ENCODE results near the gene ATP10D.
"Not testable (repeated sequence)": the region's sequence is repeated elsewhere in the genome, so short reads cannot be mapped to it uniquely, and the experiment has no call there.

The ATP10D gene

DNA sequence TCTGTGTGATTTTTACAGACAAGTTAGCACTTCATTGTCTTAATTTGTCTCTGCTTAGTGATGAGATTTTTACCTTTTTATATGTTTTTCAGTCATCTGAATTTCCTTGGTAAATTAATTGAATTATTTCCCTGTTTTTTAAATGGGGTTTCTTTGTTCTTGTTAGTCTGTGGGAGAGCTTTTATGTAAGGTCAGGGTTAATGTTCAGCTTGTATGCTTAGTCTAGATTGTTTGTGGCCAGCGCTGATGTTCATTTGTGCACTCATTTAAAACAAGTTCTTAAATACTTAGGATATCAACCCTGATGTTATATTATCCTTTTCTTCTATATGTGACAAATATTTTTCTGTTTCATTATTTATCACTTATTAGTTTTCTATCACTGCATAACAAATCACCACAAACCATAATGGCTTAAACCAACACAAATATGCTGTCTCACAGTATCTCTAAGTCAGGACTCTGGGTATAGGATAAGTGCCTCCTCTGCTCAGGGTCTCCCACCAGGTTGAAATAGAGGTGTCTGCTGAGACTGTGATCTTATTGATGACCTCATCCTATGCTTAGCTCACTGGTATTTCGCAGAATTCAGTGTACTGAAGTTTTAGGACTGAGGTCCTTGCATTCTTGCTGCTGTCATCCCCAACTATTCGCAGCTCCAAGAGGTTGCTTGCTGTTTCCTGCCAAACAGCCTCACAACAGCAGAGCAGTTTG lies 53.2 kb downstream of the ATP10D start:
- DNase-seq: no peak

DNA sequence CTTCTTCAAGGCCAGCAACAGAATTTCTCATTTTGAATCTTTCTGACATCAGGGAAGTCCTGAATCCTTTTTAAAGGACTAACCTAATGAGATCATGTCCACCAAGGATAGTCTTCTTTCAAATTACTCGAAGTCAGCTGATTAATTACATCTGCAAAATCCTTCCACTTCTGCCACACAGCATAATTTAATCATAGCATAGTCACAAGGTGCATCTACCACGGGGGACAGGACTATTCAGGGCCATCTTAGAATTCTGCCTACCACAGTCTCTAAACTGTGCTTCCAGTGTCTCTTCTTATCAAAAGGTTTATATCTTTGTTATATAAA lies 53.7 kb downstream of the ATP10D start:
- DNase-seq: no peak

DNA sequence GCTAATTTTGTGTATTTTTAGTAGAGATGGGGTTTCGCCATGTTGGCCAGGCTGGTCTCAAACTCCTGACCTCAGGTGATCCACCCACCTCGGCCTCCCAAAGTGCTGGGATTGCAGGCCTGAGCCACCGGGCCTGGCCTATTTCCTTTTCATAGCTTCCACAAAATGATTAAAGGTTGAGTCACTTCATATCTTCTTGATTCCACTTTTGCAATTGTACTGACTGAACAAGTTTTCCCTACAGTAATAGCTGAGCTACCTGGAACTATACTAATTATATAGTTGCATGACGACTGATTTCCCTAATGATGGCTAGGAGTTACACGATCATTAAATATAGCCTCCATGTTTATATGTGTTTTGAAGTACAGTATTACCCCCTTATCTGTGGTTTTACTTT lies 57.6 kb downstream of the ATP10D start:
- not testable (repeated sequence) for DNase-seq

DNA sequence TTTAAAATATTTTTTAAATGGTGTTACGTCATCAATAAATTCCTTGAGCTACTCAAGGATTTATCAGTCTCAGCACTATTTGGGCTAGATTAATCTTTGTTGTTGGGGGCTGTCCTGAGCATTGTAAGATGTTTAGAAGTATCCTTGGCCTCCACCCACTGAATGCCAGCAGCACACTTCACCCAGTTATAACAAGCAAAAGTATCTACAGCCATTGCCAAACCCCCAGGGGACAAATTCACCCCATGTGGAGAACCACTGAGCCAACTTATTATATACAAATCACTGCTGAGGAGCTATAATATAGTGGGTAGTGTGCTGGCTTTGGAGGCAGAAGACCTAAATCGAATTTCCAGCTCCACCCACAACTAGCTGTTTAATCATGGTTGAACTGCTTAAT lies 58.3 kb downstream of the ATP10D start:
- DNase-seq: no peak

DNA sequence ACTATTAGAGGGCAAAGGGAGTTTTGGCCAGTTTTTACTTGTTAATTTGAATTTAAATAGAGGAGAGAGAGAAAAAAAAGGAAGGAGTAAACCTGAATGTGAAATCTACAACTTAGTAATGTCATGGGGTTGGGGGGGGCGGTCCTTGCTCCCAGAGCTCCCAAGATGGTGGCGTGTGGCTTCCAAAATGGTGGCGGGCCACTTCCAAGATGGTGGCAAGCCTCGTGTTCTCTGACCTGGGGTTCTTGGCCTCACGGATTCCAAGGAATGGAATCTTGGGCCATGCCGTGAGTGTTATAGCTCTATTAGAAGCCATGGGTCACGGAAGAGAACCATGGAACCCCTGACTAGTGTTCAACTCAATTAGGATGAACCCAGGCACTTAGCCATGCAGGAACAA lies 65.3 kb downstream of the ATP10D start:
- not testable (repeated sequence) for DNase-seq

DNA sequence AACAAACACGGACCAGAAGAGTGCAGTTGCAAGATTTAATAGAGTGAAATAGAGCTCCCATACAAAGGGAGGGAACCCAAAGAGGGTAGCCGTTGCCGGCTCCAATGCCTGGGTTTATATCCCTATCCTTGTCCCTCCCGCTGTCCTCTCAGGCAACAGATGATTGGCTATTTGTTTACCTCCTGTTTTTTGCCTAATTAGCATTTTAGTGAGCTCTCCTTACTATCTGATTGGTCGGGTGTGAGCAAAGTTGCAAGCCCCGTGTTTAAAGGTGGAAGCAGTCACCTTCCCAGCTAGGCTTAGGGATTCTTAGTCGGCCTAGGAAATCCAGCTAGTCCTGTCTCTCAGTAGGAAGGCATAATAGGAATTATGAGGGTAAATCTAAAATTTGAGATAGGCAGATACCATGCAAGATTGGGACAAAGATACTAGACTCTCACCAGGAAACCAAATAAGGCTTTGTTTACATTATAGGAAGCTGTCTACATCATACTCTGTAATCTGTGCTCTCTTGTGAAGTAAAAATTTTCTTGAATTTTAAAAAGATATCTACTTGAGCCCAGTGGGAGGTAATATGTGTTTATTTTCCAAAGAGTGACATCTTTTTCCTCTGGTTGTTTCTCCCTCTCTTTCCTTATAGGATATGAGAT lies 65.9 kb downstream of the ATP10D start:
- DNase-seq: no peak

DNA sequence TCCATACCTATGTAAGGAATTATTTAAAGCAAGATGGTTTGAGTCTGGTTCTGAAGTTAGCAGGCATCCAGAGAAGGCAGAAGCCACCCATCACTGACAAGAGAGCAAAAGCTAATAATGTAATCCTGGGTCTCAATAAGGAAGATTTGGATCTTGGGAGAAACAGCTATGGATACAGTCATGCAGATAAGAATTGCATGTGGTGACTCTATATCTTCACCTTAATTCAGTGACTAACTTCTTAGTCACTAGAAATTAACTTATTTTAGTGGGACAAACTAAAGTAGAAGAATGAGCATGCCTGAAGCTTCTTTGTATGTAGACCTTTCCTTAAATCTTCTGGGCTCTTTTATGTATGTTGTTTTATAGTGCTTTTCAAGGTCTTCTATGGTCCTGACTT lies 66.6 kb downstream of the ATP10D start:
- DNase-seq: no peak

DNA sequence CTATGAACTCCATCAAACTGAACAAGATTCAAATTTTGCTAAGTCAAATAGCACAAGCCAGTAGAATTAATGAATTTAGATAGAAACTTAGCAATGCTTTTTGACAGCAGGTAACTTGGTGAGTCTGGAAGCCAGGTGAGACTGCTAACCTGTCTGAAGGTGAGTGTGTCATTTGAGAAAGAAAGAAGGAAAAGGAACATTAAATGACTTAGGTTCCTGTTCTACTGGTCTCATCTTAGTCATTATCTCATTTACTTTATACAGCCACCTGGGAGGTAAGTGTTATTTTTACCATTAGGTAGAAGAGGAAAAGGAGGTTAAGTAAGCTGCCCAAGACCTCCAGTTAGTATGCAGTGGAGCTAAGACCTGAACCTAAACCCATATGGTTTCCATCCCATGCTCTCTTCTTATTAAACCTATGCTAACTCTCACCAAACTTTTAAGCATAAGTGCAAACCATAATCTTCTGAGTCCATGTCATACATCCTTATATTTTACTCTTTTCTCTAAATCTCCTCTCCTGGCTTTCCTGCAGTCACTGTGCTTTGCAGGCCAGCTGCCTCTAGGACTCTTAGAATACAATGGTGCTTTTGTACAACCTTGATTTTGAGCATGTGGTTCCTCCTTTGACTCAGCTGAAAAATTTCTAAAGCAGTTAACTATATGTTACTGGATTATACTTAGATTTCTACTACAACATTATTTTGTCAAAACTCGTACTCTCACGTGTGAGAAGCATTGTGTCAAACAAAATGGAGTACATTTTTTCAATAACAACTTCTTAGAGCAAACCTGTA lies 68.5 kb downstream of the ATP10D start:
- DNase-seq: no peak

DNA sequence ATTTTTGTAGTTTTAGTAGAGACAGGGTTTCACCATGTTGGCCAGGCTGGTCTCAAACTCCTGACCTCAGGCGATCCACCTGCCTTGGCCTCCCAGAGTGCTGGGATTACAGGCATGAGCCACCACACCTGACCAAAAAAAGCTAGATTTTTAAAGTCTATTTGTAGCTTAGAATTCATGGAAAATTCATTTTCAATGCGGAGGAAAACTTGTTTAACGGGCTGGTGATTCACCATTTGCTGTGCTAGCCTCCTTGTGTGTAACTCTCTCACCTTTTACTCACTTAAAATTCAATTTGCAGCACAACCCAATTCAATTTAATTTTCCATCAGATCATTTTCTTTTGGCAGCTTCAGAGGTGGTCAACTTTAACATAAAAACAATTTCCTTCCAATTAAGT lies 70.8 kb downstream of the ATP10D start:
- DNase-seq: not testable (repeated sequence)

DNA sequence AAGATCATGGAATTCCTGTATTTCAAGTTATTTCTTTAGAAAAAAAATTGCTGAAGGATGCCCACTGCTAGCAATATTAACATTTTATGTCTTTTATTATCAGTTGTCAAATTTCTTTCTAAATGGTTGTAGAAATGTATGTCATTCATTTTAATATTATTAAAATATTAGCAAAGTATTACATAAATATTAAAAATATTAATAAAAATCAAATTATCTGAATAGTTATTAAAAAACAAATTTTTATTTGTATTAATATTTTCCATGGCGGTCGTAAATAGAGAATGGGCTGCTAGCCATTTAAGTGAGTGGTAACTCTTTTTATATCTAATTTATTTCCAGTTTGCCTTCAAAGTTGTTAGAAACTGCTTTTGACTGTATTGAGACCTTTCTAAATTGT lies 72.2 kb downstream of the ATP10D start:
- DNase-seq: no peak

DNA sequence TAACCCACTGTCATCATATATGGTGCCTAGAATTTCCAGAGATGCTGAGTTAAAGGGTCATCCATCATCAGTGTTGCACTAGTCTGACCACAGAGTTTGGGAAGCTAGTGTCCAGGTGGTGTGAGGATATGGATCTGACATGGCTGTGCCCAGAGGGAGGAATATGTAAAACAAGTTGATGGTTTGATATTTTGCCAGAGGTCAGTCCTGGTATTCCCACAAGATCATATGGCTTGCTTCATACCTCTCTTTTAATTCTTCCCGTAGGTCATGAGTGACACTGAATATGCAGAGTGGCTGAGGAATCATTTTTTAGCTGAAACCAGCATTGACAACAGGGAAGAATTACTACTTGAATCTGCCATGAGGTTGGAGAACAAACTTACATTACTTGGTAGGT lies 75.6 kb downstream of the ATP10D start:
- DNase-seq: no peak

DNA sequence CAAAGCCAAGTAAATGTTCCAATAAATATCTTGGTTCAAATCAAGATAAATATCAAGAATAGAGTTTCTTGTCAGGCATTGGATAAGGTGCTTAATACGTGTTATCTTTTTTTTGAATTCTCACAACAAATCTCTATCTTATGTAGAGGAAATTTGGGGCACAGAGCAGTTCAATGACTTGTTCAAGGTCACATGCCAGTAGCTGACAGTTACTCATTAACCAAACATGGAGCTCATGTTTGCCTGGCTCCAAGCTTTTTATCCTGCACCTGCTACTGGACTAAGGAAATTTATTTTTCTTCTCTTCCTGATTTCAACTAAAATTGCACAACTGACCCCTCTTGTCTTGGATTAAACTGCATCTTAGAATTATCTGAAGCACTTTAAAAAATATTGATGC lies 76.3 kb downstream of the ATP10D start:
- DNase-seq: no peak

DNA sequence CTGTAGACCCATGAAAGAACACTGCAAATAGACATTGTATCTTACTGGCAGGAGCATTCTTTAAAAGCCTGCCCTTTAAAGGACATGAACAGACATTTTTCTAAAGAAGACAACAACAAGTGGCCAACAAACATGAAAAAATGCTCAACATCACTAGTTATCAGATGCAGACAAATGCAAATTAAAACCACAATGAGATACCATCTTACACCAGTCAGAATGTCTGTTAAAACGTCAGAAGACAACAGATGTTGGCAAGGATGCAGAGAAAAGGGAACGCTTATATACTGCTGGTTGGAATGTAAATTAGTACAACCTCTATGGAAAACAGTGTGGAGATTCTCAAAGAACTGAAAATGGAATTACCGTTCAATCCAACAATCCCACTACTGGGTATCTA lies 77.2 kb downstream of the ATP10D start:
- DNase-seq: no peak

DNA sequence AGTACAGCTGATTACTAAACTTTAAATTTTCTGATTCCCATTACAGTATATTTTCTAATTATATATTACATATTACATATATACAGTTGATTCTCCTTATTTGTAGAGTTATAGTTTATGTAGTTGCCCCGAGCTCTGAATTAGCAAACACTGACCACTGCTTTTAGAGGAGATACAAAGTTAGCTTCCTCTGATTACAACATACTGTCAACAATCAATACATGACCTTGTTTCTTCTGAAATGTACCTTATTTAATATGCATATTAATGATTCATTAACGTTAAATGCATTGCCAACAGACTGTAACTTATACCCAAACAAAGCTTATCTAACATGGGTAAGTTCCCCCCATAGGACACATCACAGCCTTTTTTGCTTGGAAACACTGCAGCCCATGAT lies 81.5 kb downstream of the ATP10D start:
- no peak for DNase-seq

DNA sequence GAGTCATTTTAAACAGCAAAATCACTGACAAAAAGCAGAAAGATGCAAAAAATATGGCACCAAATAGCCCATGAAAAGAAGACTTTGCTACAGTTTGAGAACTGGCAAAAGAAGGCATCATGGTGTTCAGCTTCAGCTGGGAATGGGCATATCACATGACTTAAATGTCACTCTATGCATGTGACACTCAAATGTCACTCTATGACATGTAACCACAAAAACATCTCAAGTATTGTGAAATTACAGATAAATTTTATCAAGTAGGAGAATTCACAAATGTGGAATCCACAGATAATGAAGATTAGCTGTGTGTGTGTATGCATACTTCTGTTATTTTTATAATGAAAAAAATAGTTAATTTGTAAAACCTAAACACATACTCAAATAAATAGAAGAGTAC lies 81.9 kb downstream of the ATP10D start:
- DNase-seq: no peak

DNA sequence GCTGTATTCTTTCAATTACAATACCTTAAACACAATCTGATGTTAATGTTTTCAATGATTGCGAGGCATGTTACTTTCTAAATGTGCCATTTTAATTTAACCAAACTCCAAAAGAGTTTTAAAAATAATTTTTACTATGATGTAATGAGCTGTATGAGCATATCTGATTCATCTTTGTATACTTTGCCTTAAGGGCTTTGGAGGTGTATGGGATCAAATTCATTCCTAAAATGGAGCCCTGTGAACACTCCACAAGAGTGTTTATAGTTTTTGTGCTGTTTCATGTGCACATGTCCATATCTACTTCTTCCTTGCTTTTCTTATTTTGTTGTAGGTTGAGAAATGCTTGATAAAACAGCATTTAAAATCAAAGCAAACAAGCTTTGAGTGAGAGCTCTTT lies 82.4 kb downstream of the ATP10D start:
- no peak for DNase-seq

DNA sequence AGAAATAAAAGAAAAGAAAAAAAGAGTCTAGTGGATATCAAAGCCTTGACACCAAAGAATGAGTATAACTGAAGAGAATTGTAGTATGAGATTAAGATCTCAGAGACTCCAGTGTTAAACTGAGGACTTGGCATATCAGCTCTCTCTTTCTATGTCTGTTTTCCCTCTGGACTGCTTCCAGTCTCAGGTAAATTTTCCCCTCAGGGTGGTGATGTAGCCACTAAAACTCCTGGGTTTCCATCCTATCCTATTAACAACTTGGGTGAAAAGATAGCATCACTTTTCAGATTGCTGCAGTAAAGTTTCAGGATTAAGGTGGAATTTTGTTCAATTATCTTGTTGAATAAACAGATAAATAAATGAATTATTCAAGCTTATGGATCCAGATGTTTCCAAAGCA lies 85.7 kb downstream of the ATP10D start:
- no peak for DNase-seq

DNA sequence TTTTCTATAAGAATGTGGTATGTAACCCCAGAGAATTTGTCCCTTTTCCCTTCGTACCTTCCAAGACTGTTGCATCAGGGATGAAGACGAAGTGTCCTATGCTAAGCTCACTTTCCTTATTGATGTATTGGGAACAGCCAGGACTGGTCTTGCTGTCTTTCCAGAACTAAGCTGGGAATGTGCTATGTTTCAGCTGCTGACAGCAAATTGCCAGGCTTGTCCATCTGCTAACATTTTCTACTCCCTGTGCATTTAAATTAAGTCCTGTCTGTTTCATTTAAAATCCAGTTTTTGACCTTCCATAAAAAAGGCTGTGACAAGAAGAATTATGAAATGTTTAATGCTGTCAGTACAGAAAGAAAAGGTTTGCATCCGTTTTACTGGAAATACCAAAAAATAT lies 87.9 kb downstream of the ATP10D start:
- no peak for DNase-seq

DNA sequence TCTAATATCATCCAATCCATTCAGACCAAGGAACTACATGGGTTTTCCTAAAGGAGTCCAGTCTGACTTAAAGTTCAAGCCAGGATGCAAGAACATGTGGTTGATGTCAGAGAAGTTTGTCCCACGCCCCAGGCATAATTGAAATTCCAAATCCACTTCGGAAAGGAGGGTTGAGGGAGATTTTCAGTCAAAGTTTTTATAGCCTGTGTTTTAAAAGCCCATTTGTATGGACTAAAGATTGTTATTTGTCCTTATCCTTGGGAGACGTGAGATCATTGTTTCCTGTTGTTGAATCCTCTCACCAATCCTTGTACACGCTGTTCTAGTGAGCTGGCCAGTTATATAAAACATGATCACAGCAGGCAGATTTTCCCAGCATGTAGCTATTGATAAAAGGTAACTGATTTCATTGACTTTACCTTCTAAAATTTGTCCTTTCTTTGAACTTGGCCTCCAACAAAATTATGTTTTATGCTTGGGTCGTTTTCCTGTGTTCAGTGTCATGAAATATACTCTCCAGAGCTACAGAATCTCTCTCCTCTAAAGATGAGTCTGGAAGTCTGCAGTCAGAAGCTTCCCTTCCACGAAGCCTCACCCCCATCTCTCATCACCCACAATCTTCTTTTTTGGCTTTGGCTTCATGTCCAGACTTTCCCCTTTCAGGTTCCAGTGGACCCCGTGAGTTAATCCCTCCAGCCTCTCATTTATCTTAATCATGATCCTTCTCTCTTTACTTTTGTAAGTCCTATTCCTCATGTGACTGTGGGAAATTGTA lies 92.9 kb downstream of the ATP10D start:
- no peak for DNase-seq

DNA sequence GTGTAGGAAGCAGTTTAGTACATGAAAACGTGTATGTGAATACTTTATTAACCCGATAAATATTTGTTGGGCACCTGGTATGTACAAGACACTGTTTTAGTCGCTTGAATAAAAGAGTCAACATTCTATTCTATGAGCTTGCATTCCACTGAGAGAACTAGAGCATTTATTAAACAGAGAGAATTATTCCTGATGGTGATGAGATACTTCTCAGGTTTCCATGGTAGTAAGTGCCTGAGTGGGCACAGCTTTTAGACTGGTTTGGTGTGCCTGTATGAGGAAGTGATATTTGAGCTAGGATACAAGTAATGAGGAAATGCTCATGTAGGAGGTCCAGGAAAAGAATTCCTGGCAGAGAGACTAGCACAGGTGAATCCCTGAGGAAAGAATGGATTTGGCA lies 94.2 kb downstream of the ATP10D start:
- DNase-seq: no peak

DNA sequence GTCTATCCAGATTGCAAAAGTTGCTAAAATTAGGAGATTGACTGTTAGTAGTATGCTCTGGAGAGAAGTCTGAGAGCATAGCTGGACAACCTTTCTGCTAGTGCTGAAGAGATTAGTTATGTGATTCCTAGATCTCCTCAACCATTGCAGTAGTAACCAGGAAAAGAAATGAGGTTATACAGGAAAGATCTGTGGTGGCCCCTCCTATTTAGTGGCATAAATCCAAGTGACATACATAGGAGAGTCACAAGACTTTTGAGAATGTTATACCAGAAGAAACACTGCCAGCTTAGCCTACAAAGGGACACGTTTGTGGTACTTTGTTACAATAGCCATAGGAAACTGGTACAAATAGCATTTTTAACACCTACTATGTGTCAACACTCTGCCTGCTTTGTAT lies 105.2 kb downstream of the ATP10D start:
- DNase-seq: no peak

DNA sequence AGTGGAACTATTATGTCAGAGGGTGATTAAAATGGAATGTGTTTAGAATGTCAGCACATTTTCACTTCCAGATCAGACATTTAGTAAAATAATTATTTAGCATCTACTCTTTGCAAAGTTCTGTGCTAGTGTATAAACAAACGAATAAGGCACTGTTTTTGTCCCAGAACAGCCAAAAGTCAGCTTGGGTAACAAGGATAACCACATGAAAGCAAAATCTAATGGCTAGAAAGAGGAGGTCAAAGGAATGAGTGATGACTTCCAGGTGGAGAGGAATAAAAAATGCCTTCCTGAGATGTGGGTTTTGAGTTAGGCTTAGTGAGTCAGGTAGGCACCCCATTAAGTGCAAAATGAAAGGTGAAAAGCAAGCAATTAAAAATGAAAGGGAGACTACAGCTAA lies 112.6 kb downstream of the ATP10D start:
- DNase-seq: no peak

DNA sequence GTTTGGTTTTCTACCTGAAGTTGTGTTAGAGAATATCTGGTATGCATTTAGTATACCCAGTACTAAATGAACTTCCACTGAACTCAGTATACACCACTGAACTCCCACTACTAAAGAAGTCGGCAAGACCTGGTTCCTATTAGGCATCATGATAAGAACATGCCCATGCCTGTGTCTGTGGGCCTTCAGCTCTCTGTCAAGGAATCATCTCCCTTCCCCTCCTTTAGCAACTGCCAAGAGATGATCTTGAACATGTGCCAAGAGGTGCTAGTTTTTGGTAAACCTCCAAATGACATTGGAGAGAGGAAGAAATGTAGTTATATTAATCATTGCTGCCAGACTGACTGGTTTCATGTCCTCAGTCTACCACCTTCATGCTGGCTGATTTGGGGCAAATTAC lies 113.2 kb downstream of the ATP10D start:
- no peak for DNase-seq

DNA sequence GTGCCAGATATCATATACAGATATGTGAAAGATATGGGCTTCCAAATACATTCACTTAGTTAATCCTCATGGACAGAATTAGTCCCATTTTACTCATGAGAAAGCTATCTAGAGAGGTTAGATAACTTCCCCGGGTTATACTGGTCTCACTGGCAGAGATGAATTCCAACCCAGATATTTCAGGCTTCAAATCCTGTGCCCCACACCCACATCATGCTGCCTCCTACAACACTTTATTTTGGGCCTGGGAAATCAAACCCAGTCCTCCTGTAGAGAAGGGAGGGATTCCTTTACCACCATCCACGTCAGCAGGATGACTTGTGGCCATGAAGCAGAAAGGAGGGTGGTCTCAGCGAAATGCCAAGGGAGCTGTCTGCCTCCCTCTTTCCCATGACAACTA lies 113.8 kb downstream of the ATP10D start:
- DNase-seq: no peak

All from stimulated activated CD4-positive, alpha-beta T cell treated with anti-CD3 and anti-CD28 coated beads, Interleukin-4, amount 100 ng/mL, for 4 hours (primary cell).